ENCODE data around the gene ANKRD13C. TPM values are rescaled to one million over a fixed set of nuclear protein-coding genes. Genes with fewer than 3 reads are reported as not detected.

ANKRD13C gene
- total RNA-seq, 1 experiment from 2014 or later = 14.4 TPM

GRCh38 chr1:70392626-70393025 lies 38.1 kb upstream of the ANKRD13C start:
- Histone ChIP-seq H3K9me3 (no peaks in the 10 kb centered on the region), H3K4me3 (ENCODE audit: low read depth, low read length) (no peak overlapping the region), H3K36me3 (ENCODE audit: control insufficient read depth, insufficient read depth, low read length) (no peaks in the 10 kb centered on the region), H3K4me1 (no peaks in the 10 kb centered on the region), H3K27me3 (replicated peaks; ENCODE audit: control insufficient read depth, insufficient read depth, low read length) (no peaks in the 10 kb centered on the region)
- H3K9me3 Mint-ChIP-seq (ENCODE audit: unreplicated experiment) = no peaks in the 10 kb centered on the region
- TF ChIP-seq, protein P1, sequence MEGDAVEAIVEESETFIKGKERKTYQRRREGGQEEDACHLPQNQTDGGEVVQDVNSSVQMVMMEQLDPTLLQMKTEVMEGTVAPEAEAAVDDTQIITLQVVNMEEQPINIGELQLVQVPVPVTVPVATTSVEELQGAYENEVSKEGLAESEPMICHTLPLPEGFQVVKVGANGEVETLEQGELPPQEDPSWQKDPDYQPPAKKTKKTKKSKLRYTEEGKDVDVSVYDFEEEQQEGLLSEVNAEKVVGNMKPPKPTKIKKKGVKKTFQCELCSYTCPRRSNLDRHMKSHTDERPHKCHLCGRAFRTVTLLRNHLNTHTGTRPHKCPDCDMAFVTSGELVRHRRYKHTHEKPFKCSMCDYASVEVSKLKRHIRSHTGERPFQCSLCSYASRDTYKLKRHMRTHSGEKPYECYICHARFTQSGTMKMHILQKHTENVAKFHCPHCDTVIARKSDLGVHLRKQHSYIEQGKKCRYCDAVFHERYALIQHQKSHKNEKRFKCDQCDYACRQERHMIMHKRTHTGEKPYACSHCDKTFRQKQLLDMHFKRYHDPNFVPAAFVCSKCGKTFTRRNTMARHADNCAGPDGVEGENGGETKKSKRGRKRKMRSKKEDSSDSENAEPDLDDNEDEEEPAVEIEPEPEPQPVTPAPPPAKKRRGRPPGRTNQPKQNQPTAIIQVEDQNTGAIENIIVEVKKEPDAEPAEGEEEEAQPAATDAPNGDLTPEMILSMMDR (IDR thresholded peaks at IDR 0.05; ENCODE audit: insufficient read depth in 1 of 2, low read depth in 1 of 2, low read length in 1 of 2, severe bottlenecking in 1 of 2, unreplicated experiment in 1 of 2) = no peak
- H3K27me3 Mint-ChIP-seq (ENCODE audit: insufficient read depth, unreplicated experiment) = peaks cover 5% of the 10 kb centered on the region
- intact Hi-C loops (cut with micrococcal nuclease; ENCODE audit: unreplicated experiment) = no loop called here
- POLR2A ChIA-PET = no interaction called here
- CTCF ChIA-PET = no interaction called here
- no peak overlapping the region for H3K4me3 Mint-ChIP-seq (ENCODE audit: unreplicated experiment)
- BruUV-seq (replicated peaks) = no TSS peak
- H3K4me1 Mint-ChIP-seq (ENCODE audit: low read depth, unreplicated experiment) = no peaks in the 10 kb centered on the region
- DNase-seq = no peak
- no peak overlapping the region for H3K27ac Mint-ChIP-seq (ENCODE audit: unreplicated experiment)
- H3K36me3 Mint-ChIP-seq (ENCODE audit: insufficient read depth, unreplicated experiment) = no peaks in the 10 kb centered on the region

- Mint-ChIP-seq H3K4me1 (ENCODE audit: low read depth, unreplicated experiment) (no peaks in the 10 kb centered on the region), H3K4me3 (ENCODE audit: unreplicated experiment) (no peak overlapping the region), H3K9me3 (ENCODE audit: unreplicated experiment) (no peaks in the 10 kb centered on the region), H3K27ac (ENCODE audit: unreplicated experiment) (no peak overlapping the region), H3K27me3 (ENCODE audit: insufficient read depth, unreplicated experiment) (peaks cover 3% of the 10 kb centered on the region), H3K36me3 (ENCODE audit: insufficient read depth, unreplicated experiment) (no peaks in the 10 kb centered on the region)
- no peaks in the 10 kb centered on the region for H3K27me3 ChIP-seq (replicated peaks; ENCODE audit: control insufficient read depth, insufficient read depth, low read length)
- intact Hi-C loops (cut with micrococcal nuclease; ENCODE audit: unreplicated experiment) = loop anchor here (10.0 kb wide), 1 partner anchor 1953 kb away; no protein-coding TSS in a partner anchor
- H3K4me1 ChIP-seq = no peaks in the 10 kb centered on the region
- POLR2A ChIA-PET = no interaction called here
- H3K4me3 ChIP-seq (ENCODE audit: low read depth, low read length) = no peak overlapping the region
- TF ChIP-seq, protein P1 (IDR thresholded peaks at IDR 0.05; ENCODE audit: insufficient read depth in 1 of 2, low read depth in 1 of 2, low read length in 1 of 2, severe bottlenecking in 1 of 2, unreplicated experiment in 1 of 2) = no peak
- H3K36me3 ChIP-seq (ENCODE audit: control insufficient read depth, insufficient read depth, low read length) = no peaks in the 10 kb centered on the region
- CTCF ChIA-PET = no interaction called here
- no peak for DNase-seq
- H3K9me3 ChIP-seq = no peaks in the 10 kb centered on the region
- no TSS peak for BruUV-seq (replicated peaks)
Observed at GRCh38 chr1:70387507-70387906, 33.0 kb upstream of the ANKRD13C start.

- no TSS peak for BruUV-seq (replicated peaks)
- Mint-ChIP-seq H3K27me3 (ENCODE audit: insufficient read depth, unreplicated experiment) (peaks cover 3% of the 10 kb centered on the region), H3K9me3 (ENCODE audit: unreplicated experiment) (no peaks in the 10 kb centered on the region), H3K36me3 (ENCODE audit: insufficient read depth, unreplicated experiment) (no peaks in the 10 kb centered on the region), H3K4me3 (ENCODE audit: unreplicated experiment) (no peak overlapping the region), H3K4me1 (ENCODE audit: low read depth, unreplicated experiment) (no peaks in the 10 kb centered on the region), H3K27ac (ENCODE audit: unreplicated experiment) (no peak overlapping the region)
- TF ChIP-seq, protein P1 (IDR thresholded peaks at IDR 0.05; ENCODE audit: insufficient read depth in 1 of 2, low read depth in 1 of 2, low read length in 1 of 2, severe bottlenecking in 1 of 2, unreplicated experiment in 1 of 2) = no peak
- Histone ChIP-seq H3K27me3 (replicated peaks; ENCODE audit: control insufficient read depth, insufficient read depth, low read length) (no peaks in the 10 kb centered on the region), H3K9me3 (no peaks in the 10 kb centered on the region), H3K4me1 (no peaks in the 10 kb centered on the region), H3K4me3 (ENCODE audit: low read depth, low read length) (no peak overlapping the region), H3K36me3 (ENCODE audit: control insufficient read depth, insufficient read depth, low read length) (no peaks in the 10 kb centered on the region)
- CTCF ChIA-PET = no interaction called here
- intact Hi-C loops (cut with micrococcal nuclease; ENCODE audit: unreplicated experiment) = loop anchor here (10.0 kb wide), 1 partner anchor 1951 kb away; no protein-coding TSS in a partner anchor
- POLR2A ChIA-PET = no interaction called here
- no peak for DNase-seq
Observed at GRCh38 chr1:70386121-70386520, 31.6 kb upstream of the ANKRD13C start.

Measured in Caco-2 (cell line).